GM12874 (cell line): ENCODE measurements around the gene NDUFAF2.

Experiments used
- CTCF ChIP-seq: IDR thresholded peaks from 2 replicates; pipeline ENCODE4 v1.5.1; 2011; ENCODE audit warnings: low read depth, mild to moderate bottlenecking, control low read depth, low read length, moderate library complexity; ENCODE audit not compliant: insufficient read depth

Gene NDUFAF2

GRCh38 chr5:61177070-61177469 lies 232.1 kb downstream of the NDUFAF2 start:
- TF ChIP-seq CTCF, result no peak

GRCh38 chr5:61177716-61178115 lies 232.7 kb downstream of the NDUFAF2 start:
- no peak for TF ChIP-seq CTCF

- TF ChIP-seq CTCF, result no peak
These were observed 233.7 kb downstream of the NDUFAF2 start for GRCh38 chr5:61178702-61179101.

GRCh38 chr5:61180886-61181285 lies 235.9 kb downstream of the NDUFAF2 start:
- no peak for TF ChIP-seq CTCF

- TF ChIP-seq CTCF, result no peak
These were observed 237.4 kb downstream of the NDUFAF2 start for GRCh38 chr5:61182449-61182848.

- TF ChIP-seq CTCF, result no peak
These were observed 238.5 kb downstream of the NDUFAF2 start for GRCh38 chr5:61183538-61183937.

- no peak for TF ChIP-seq CTCF
These were observed 239.7 kb downstream of the NDUFAF2 start for GRCh38 chr5:61184708-61185107.

GRCh38 chr5:61186634-61187033 lies 241.6 kb downstream of the NDUFAF2 start:
- TF ChIP-seq CTCF, result no peak
